MCF 10A (cell line): Measurements from ENCODE around the gene SDR42E2. TPM values are rescaled to one million over a fixed set of nuclear protein-coding genes. Genes with fewer than 3 reads are reported as not detected.

ENCODE experiments used
- BruUV-seq: library from RNA; stranded (reverse); fragments of 400-500 nt; replicated peaks from 2 replicates; lab custom pipeline; 2021; lab: Mats Ljungman, UMichigan
- CTCF ChIA-PET: fragments of 300-600 bp; sonication (Branson Sonifier 250); formaldehyde crosslinking; extraction: SDS; loops from one replicate; lab custom pipeline; 2021; ENCODE audit warnings: antibody characterized with exemption, inconsistent platforms; lab: Yijun Ruan, JAX
- POLR2A ChIA-PET: fragments of 300-600, 350-650 bp; sonication (Branson Sonifier 250); formaldehyde crosslinking; extraction: SDS; loops from one replicate; lab custom pipeline; 2020; ENCODE audit warnings: antibody characterized with exemption, inconsistent platforms; lab: Yijun Ruan, JAX
- DNase-seq: peaks from one replicate; pipeline ENCODE4 v3.0.0-alpha.2; 2018; ENCODE audit not compliant: unreplicated experiment
- H3K27ac Mint-ChIP-seq: one replicate; pipeline ENCODE4 v1.8.0; 2022; ENCODE audit warnings: mild to moderate bottlenecking, low read depth, mixed read lengths; ENCODE audit not compliant: unreplicated experiment
- H3K27me3 Mint-ChIP-seq: one replicate; pipeline ENCODE4 v1.8.0; 2022; ENCODE audit warnings: mixed read lengths; ENCODE audit not compliant: insufficient read depth, unreplicated experiment
- H3K36me3 Mint-ChIP-seq: one replicate; pipeline ENCODE4 v1.8.0; 2022; ENCODE audit warnings: mild to moderate bottlenecking, moderate library complexity, mixed read lengths; ENCODE audit not compliant: insufficient read depth, unreplicated experiment
- H3K4me1 Mint-ChIP-seq: one replicate; pipeline ENCODE4 v1.8.0; 2022; ENCODE audit warnings: mixed read lengths; ENCODE audit not compliant: insufficient read depth, unreplicated experiment
- H3K4me3 Mint-ChIP-seq: one replicate; pipeline ENCODE4 v1.8.0; 2022; ENCODE audit warnings: mild to moderate bottlenecking, moderate library complexity, mixed read lengths; ENCODE audit not compliant: unreplicated experiment
- H3K9me3 Mint-ChIP-seq: one replicate; pipeline ENCODE4 v1.8.0; 2022; ENCODE audit warnings: mixed read lengths; ENCODE audit not compliant: unreplicated experiment
- CTCF ChIP-seq: fragments of 200-600 bp; IDR thresholded peaks from one replicate; pipeline ENCODE4 v1.8.0; 2022; ENCODE audit warnings: antibody characterized with exemption, mild to moderate bottlenecking; ENCODE audit not compliant: unreplicated experiment
- intact Hi-C: fragments of 100-400 bp; cut with micrococcal nuclease; formaldehyde crosslinking; loops from 2 replicates; pipeline ENCODE4 v1.14.1; 2022
- total RNA-seq: library from RNA; stranded (reverse); gene quantifications from 2 replicates; pipeline ENCODE4 v1.2.3, GENCODE V29; 2022

The SDR42E2 gene
- total RNA-seq, 1 experiment from 2014 or later = not detected

DNA sequence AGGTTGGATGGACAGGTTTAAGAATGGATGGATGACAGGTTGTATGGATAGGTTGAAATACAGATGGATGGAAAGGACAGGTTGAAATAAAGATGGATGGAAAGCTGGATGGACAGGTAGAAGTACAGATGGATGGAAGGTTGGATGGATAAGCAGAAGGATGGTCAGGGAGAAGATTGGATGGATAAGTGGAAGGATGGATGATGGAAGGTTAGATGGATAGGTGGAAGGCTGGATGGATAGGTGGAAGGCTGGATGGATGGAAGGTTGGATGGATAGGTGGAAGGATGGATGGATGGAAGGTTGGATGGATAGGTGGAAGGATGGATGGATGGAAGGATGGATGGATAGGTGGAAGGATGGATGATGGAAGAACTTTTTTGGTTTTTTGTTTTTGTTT lies 905 bp upstream of the SDR42E2 start:
- peaks cover 28% of the 10 kb centered on the region for H3K27me3 Mint-ChIP-seq
- no peak for TF ChIP-seq CTCF
- peaks cover 9% of the 10 kb centered on the region for H3K9me3 Mint-ChIP-seq
- DNase-seq = no peak
- no TSS peak for BruUV-seq
- CTCF ChIA-PET = no interaction called here
- intact Hi-C loops = no loop called here
- H3K4me1 Mint-ChIP-seq = no peaks in the 10 kb centered on the region
- H3K27ac Mint-ChIP-seq = no peak overlapping the region
- no peak overlapping the region for H3K4me3 Mint-ChIP-seq
- POLR2A ChIA-PET = no interaction called here
- no peaks in the 10 kb centered on the region for H3K36me3 Mint-ChIP-seq

GRCh38 chr16:22162656-22163009 lies 327 bp downstream of the SDR42E2 start:
- ChIA-PET CTCF (interaction anchor here (0.8 kb wide), 1 partner anchor 63 kb away, joined by 4 read pairs; no protein-coding TSS in a partner anchor), POLR2A (no interaction called here)
- TF ChIP-seq CTCF = no peak
- intact Hi-C loops = no loop called here
- Mint-ChIP-seq H3K36me3 (no peaks in the 10 kb centered on the region), H3K27me3 (peaks cover 25% of the 10 kb centered on the region), H3K9me3 (peaks cover 9% of the 10 kb centered on the region), H3K27ac (no peak overlapping the region), H3K4me1 (no peaks in the 10 kb centered on the region), H3K4me3 (no peak overlapping the region)
- BruUV-seq = no TSS peak
- DNase-seq = no peak

GRCh38 chr16:22163806-22164205 lies 1.5 kb downstream of the SDR42E2 start:
- ChIA-PET CTCF (no interaction called here), POLR2A (no interaction called here)
- no peak for DNase-seq
- BruUV-seq = no TSS peak
- Mint-ChIP-seq H3K27me3 (peaks cover 25% of the 10 kb centered on the region), H3K36me3 (no peaks in the 10 kb centered on the region), H3K4me3 (no peak overlapping the region), H3K9me3 (peaks cover 9% of the 10 kb centered on the region), H3K27ac (no peak overlapping the region), H3K4me1 (no peaks in the 10 kb centered on the region)
- no peak for TF ChIP-seq CTCF
- intact Hi-C loops = no loop called here

DNA sequence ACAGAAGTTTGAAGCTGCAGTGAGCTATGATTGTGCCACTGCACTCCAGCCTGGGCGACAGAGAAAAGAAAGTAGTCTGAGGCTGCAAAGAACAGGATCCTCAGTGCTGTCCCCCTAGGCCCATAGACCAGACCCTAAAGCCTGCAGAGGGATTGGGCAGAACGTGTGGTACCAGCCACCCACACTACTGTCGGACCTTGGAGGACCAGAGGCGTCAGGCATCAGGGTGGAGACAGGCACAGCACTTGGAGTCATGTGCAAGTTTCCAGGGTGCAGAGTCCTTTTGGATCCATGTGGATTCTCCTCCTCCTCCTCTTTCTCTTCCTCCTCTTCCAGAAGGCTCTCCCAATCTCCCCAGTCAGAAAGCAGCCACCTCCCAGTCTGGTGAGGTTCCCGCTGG lies 2.2 kb downstream of the SDR42E2 start:
- POLR2A ChIA-PET = no interaction called here
- Mint-ChIP-seq H3K27ac (no peak overlapping the region), H3K4me1 (no peaks in the 10 kb centered on the region), H3K4me3 (no peak overlapping the region), H3K36me3 (no peaks in the 10 kb centered on the region), H3K27me3 (peaks cover 25% of the 10 kb centered on the region), H3K9me3 (peaks cover 9% of the 10 kb centered on the region)
- no peak for TF ChIP-seq CTCF
- DNase-seq = no peak
- intact Hi-C loops = no loop called here
- BruUV-seq = no TSS peak
- CTCF ChIA-PET = no interaction called here
